ENCODE measurements around the gene VAMP2. TPM values are rescaled to one million over a fixed set of nuclear protein-coding genes. Genes with fewer than 3 reads are reported as not detected.

VAMP2 gene
- total RNA-seq, 1 experiment from 2014 or later = 7.3 TPM

DNA sequence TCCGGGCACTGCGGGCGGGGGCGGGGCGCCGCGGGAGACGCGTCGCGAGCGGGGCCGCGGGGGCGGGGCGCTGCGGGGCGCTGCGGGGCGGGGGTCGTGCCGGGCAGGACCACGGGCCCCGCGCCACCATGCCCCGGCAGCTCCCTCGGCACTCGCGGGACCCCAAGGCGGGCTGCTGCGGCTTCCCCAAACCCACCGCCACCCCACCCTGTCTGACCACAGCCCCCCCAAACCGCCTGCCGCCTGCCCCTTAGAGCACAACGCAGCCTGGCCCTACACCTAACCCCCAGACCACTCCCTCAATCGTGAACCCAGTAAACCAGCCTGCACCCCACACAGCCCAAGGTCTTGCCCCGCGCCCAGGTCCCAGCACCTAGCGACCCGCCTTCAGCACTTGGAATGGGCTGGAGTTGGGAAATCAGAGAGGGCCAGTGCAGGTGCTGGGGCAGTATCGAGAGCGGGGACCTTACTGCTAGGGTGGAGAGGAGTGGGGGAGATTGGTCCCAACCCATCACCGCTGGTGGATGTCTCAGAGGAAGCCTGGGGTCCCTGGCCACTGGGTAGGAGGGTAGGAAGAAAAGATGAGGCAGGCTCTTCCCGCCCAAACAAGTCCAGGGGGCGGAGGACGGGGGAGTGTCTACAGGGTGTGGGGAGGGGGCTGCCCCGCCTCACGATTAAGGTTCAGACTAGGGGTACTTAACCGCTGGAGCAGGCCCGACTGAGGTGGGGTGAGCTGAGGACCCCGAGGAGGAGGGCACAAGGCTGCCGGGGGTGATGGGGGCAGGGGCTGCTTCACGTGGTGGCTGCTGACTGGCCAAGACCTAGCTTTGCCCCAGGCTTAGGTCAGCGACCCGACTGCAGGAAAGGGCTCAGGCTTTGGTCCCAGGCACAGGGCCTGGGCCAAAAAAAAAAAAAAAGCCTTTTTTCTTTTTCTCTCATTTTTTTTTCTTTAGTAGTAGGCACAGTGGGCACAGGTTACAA, 539 bp upstream of the VAMP2 start:
- Histone ChIP-seq H3K36me3 (replicated peaks; ENCODE audit: control insufficient read depth, insufficient read depth, low read length) (peaks cover 10% of the 10 kb centered on the region), H3K4me3 (ENCODE audit: insufficient read depth, low read depth, low read length) (peak overlapping the region; percentile 85), H3K27me3 (ENCODE audit: control insufficient read depth, insufficient read depth, low read length) (no peaks in the 10 kb centered on the region)
- peak; percentile 92 for DNase-seq

GRCh38 chr17:8161289-8162232, 1.2 kb downstream of the VAMP2 start:
- peak overlapping the region; percentile 85 for H3K4me3 ChIP-seq (ENCODE audit: insufficient read depth, low read depth, low read length)
- DNase-seq = no peak
- no peaks in the 10 kb centered on the region for H3K27me3 ChIP-seq (ENCODE audit: control insufficient read depth, insufficient read depth, low read length)
- H3K36me3 ChIP-seq (replicated peaks; ENCODE audit: control insufficient read depth, insufficient read depth, low read length) = peaks cover 10% of the 10 kb centered on the region

DNA sequence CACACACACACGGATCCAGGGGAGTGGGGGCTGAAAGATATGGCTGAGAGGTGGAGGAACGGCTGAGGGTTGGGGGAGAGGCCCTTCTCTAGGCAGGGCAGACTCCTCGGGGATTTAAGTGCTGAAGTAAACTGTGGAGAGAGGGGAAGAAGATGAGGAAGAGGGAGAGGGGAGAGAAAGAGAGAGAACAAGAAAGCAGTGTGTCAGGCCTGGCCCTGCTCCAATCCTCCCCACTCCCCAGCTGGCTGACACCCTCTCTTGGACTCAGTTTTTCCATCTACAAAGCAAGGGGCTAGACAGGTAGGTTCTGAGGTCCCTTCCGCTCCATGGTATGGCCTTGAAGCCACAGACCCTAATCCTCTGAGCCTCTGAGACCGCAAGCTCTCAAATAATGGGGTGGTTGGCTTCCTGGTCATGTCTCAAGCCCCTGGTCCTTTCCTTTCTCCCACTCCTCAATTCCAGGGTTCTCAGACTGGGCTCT, 2.0 kb downstream of the VAMP2 start:
- Histone ChIP-seq H3K36me3 (replicated peaks; ENCODE audit: control insufficient read depth, insufficient read depth, low read length) (peaks cover 10% of the 10 kb centered on the region), H3K4me3 (ENCODE audit: insufficient read depth, low read depth, low read length) (no peak overlapping the region), H3K27me3 (ENCODE audit: control insufficient read depth, insufficient read depth, low read length) (no peaks in the 10 kb centered on the region)
- no peak for DNase-seq

DNA sequence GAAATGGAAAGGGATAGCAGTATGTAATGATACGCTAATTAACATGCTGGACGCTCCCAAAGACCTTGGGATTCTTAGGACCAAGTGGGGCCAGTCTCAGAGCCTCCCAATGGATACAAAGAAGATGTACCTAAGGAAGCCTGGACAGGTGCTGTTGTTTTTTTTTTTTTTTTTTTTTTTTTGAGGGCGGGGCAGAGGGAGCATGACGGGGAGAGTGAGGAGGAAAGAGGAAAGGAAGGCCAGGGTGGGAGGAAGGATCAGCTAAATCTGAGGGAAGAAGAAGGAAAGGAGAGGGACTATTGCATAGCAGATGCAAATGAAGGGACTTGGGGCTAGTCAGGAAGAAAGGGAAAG, 2.5 kb downstream of the VAMP2 start:
- H3K4me3 ChIP-seq (ENCODE audit: insufficient read depth, low read depth, low read length) = no peak overlapping the region
- DNase-seq = peak; percentile 21
- no peaks in the 10 kb centered on the region for H3K27me3 ChIP-seq (ENCODE audit: control insufficient read depth, insufficient read depth, low read length)
- H3K36me3 ChIP-seq (replicated peaks; ENCODE audit: control insufficient read depth, insufficient read depth, low read length) = peaks cover 10% of the 10 kb centered on the region

DNA sequence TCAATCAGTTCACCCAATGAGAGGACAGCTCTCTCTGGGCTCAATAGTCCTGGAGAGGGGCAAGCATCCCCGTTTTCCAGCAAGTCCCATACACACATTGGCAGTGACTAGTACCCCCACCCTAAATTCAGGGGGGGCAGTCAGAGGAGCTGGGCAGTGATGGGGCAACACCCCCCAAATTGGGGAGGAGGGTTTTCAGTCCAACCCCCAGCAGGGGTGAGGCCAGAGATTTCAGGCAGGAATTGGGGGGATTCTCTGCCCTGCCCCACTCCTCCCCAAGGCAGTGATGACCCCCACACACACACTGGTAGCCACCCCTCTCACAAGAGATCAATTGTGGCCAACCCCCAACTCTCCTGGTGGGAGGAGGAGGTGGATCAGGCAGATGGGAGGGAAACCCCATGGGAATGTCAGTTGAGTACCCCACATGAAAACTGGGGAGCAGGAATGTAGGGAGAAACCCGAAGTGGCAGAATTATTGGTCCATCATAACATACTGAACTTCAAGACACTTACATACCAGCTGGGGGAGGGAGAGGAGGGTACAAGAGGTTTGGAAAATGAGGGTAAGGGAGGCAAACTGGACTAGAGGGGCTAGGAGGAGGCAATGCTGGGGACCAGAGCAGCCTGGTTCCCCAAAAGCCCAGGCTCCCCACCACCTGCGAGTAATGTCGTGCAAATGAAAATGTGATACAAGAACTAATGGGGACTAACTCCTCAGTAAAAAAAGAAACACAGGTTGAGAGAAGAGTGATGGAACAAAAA, 3.1 kb downstream of the VAMP2 start:
- H3K4me3 ChIP-seq (ENCODE audit: insufficient read depth, low read depth, low read length) = no peak overlapping the region
- peaks cover 10% of the 10 kb centered on the region for H3K36me3 ChIP-seq (replicated peaks; ENCODE audit: control insufficient read depth, insufficient read depth, low read length)
- DNase-seq = peak; percentile 11
- H3K27me3 ChIP-seq (ENCODE audit: control insufficient read depth, insufficient read depth, low read length) = no peaks in the 10 kb centered on the region

GRCh38 chr17:8159032-8159400, 3.7 kb downstream of the VAMP2 start:
- H3K27me3 ChIP-seq (ENCODE audit: control insufficient read depth, insufficient read depth, low read length) = no peaks in the 10 kb centered on the region
- H3K4me3 ChIP-seq (ENCODE audit: insufficient read depth, low read depth, low read length) = no peak overlapping the region

DNA sequence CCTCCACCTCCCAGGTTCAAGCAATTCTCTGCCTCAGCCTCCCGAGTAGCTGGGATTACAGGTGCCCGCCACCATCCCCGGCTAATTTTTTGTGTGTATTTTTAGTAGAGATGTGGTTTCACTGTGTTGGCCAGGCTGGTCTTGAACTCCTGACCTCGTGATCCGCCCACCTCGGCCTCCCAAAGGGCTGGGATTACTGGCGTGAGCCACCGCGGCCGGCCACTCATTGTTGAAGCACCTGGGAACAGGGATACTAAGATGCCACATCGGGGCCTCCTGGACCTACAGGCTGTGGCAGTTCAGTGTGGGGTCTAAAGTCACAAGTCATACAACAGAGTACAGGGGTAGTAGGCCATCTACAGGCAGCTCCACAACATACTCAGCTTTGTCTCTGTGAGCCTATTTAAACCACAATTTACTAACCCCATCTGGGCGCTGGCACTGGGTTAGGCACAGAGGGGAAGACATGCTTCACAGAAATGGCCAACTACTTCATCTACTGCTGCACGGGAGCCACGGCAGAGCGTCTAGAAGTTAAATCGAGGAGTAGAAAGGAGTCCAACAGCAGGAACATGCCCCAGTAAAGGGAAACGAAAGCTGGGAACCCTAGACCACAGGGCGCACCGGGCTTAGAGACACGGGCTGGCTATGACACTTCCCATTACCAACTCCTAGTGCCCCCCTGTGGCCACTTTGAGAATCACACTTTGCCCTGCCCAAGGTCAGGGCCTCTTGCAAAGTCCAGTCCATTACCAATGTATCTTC, 4.3 kb downstream of the VAMP2 start:
- H3K27me3 ChIP-seq (ENCODE audit: control insufficient read depth, insufficient read depth, low read length) = no peaks in the 10 kb centered on the region
- H3K36me3 ChIP-seq (replicated peaks; ENCODE audit: control insufficient read depth, insufficient read depth, low read length) = peaks cover 10% of the 10 kb centered on the region
- peak; percentile 92 for DNase-seq
- no peak overlapping the region for H3K4me3 ChIP-seq (ENCODE audit: insufficient read depth, low read depth, low read length)

More at GRCh38 chr17:8159032-8159400, 3.7 kb downstream of the VAMP2 start:
- peaks cover 10% of the 10 kb centered on the region for H3K36me3 ChIP-seq (replicated peaks; ENCODE audit: control insufficient read depth, insufficient read depth, low read length)
- DNase-seq = peak; percentile 33

- DNase-seq = peak; percentile 99
- H3K36me3 ChIP-seq (replicated peaks; ENCODE audit: control insufficient read depth, insufficient read depth, low read length) = peaks cover 10% of the 10 kb centered on the region
These were observed 6.3 kb downstream of the VAMP2 start for GRCh38 chr17:8156246-8156992.

DNA sequence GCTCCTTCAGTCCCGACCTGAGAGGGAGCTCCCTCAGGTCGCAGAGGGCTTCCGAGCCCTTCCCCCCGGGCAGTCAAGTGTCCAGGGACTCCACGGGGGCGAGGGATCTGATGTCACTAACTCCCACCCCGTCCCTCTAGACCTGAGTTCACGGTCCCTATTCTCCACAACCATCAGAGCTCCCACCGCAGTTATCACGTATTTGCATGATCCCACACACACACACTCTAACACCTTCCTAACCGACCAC, 6.8 kb downstream of the VAMP2 start:
- H3K36me3 ChIP-seq (replicated peaks; ENCODE audit: control insufficient read depth, insufficient read depth, low read length) = peaks cover 6% of the 10 kb centered on the region
- DNase-seq = no peak
- H3K4me3 ChIP-seq (ENCODE audit: insufficient read depth, low read depth, low read length) = peak overlapping the region; percentile 64
- no peaks in the 10 kb centered on the region for H3K27me3 ChIP-seq (ENCODE audit: control insufficient read depth, insufficient read depth, low read length)

More at GRCh38 chr17:8156246-8156992, 6.3 kb downstream of the VAMP2 start:
- Histone ChIP-seq H3K4me3 (ENCODE audit: insufficient read depth, low read depth, low read length) (peak overlapping the region; percentile 68), H3K27me3 (ENCODE audit: control insufficient read depth, insufficient read depth, low read length) (no peaks in the 10 kb centered on the region)

GRCh38 chr17:8155231-8155995, 7.3 kb downstream of the VAMP2 start:
- no peaks in the 10 kb centered on the region for H3K27me3 ChIP-seq (ENCODE audit: control insufficient read depth, insufficient read depth, low read length)
- peak overlapping the region; percentile 64 for H3K4me3 ChIP-seq (ENCODE audit: insufficient read depth, low read depth, low read length)
- H3K36me3 ChIP-seq (replicated peaks; ENCODE audit: control insufficient read depth, insufficient read depth, low read length) = peaks cover 4% of the 10 kb centered on the region
- no peak for DNase-seq

- Histone ChIP-seq H3K27me3 (ENCODE audit: control insufficient read depth, insufficient read depth, low read length) (no peaks in the 10 kb centered on the region), H3K36me3 (replicated peaks; ENCODE audit: control insufficient read depth, insufficient read depth, low read length) (peaks cover 4% of the 10 kb centered on the region), H3K4me3 (ENCODE audit: insufficient read depth, low read depth, low read length) (peak overlapping the region; percentile 37)
- DNase-seq = no peak
These were observed 8.1 kb downstream of the VAMP2 start for GRCh38 chr17:8154608-8155155.

GRCh38 chr17:8153957-8154607, 8.7 kb downstream of the VAMP2 start:
- Histone ChIP-seq H3K36me3 (replicated peaks; ENCODE audit: control insufficient read depth, insufficient read depth, low read length) (peaks cover 8% of the 10 kb centered on the region), H3K27me3 (ENCODE audit: control insufficient read depth, insufficient read depth, low read length) (no peaks in the 10 kb centered on the region), H3K4me3 (ENCODE audit: insufficient read depth, low read depth, low read length) (peak overlapping the region; percentile 37)
- peak; percentile 94 for DNase-seq

Measured in H7 (cell line).